HG02973 (cell line): ENCODE measurements around the gene CYSTM1.

Experiments
- ATAC-seq: cut with Tn5 transposase; IDR thresholded peaks from one replicate; pipeline ENCODE4 v1.9.1; 2021; ENCODE audit warnings: moderate library complexity; ENCODE audit not compliant: unreplicated experiment

CYSTM1 gene

DNA sequence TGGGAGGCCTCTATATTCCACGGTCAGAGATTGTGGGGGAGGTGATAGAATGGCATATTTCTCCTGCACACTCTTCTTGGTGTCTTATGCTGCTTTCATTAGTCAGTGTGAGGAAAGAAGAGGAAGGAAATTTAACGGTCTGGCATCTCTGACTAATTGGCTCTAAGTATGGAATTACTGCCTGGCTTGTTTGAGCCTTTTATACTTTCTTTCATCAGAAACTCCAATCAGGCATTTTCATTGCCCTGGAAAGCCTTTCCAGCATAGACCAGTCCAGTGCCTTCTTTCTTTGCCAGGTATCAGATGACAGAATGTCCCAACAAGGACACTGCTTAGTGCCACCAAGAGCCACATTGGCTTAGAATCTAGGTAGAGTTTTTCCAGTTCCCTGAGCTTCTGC lies 30.2 kb downstream of the CYSTM1 start:
- ATAC-seq: no peak

DNA sequence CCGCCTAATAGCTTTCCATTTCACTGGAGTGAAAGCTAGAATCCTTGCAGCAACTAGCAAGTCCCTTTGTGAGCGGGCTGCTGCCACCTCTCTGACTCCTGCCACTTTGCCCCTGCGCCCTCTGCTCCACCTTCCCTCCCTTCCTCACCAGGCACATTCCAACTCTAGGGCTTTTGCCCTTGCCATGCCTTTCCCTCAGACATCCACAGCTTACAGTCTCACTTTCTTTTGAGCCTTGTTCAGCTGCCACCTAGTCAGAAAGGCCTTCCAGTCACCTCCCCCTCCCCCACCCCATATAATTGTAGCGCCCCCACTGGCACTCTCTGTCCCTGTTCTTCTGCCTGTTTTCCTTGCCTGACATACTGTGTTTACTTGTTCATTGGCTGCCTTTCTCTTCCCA lies 31.0 kb downstream of the CYSTM1 start:
- ATAC-seq: no peak

DNA sequence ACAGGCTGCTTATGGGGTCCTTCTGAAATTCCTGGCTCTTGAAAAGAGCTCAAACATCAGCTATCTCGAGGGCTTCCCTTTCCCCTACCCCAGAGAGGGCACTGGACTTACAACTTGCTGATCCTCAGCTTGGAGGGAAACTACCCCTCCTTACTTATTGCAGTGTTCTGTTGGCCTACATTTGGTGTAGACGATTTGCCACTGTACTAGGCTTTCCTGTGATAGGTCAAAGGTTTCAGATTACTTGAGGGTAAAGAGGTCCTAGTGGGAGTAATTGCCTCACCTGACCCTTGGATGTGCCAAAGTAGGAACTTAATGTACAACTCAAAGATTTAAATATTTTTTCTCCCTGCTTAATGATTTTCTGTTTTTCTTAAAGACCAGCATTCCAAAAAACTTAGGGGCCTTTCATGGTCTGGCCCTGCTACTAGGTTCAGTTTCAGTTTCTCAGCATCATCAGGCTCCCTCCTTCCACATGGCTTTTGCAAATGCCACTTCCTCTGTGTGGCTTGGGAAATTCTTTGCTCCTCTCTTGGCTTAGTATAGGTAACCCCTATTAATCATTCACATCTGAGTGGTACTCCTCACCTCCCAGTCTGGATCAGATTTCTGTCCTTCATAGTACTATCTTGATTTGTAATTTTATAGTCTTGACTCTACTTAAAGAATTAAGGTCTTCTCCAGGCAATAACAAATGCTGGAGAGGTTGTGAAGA lies 32.4 kb downstream of the CYSTM1 start:
- peak; percentile 86 for ATAC-seq

- ATAC-seq: no peak
Observed at GRCh38 chr5:140208065-140208464, 33.1 kb downstream of the CYSTM1 start.

- ATAC-seq: peak; percentile 93
Observed at GRCh38 chr5:140213370-140213983, 38.5 kb downstream of the CYSTM1 start.

- ATAC-seq: no peak
Observed at GRCh38 chr5:140214831-140215230, 39.8 kb downstream of the CYSTM1 start.

- no peak for ATAC-seq
Observed at GRCh38 chr5:140215276-140215675, 40.3 kb downstream of the CYSTM1 start.

GRCh38 chr5:140216478-140217074 lies 41.6 kb downstream of the CYSTM1 start:
- no peak for ATAC-seq

DNA sequence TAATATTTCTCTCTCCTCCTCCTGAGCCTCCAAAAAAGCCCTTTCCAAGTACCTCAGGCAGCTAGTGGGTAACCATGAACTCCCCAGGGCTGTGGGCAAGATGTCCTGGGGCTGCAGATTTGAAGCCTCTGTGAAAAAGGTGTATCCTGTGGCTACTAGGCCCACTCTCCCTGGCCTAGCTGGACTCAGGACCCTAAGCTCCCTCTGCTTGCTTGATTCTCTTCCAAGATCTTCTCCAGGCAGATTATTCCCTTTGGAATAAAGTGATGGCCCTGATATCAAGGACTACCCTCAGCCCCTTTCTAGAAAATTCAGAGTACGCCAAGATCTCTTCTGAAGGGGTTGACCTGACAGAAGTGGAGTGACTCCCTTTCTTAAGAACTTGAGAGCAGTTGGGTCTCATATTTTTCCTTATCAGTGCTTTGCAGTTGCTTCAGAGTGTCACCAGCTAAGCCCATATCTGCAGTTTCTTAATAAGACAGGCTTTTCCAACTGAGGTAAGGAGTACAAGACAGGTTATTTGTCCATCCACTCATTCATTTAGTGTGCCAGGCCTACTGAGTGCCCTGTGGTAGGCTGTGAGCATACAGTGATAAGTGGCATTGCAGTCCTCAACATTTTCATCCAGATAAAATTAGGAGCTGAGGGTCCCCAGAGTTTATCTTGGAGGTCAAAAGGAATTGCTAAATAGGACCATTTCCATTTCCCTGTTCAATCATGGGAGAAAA lies 42.5 kb downstream of the CYSTM1 start:
- no peak for ATAC-seq

DNA sequence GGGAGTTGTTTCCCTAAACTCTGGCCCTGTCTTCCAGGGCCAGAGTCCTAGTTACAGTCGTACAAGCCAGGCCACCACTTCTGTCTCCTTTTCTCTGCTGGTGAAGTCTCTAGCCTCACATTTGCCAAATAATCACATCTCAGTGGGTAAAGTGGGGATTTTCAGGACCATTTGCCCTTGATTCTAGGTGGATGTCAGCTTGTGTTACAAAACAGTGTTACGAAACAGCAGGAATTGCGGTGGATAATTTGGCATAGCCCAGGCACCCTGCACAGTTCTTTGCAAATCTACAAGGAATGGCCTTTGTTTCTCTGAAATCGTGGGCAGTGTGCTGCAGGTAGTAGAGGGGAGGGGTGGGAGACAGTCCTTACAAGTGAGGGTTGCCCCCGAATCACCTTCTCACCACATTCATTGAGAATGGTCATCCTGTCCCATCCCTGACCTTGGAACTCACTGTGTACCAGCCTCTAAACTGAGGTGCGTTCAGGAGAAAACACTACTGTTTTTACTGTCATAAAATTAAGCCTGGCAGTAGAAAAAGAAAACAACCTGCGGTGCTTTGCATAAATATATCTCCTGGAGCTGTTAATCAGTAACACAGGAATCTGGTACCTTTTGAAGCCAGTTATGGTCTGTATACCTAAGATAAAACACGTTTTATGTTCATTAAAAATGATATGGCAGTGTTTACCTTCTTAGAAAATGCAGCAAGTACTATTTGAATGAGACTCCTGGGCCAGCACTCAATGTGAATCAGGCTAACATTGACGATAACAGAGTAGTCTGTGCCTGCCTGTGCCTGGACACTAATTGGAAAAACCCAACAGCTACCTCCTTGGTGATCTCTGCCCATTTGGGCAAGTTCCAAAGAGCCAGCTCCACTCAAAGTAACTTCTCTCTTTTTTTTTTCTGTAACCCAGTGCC lies 44.3 kb downstream of the CYSTM1 start:
- peak; percentile 12 for ATAC-seq

GRCh38 chr5:140220032-140220697 lies 45.2 kb downstream of the CYSTM1 start:
- peak; percentile 58 for ATAC-seq

DNA sequence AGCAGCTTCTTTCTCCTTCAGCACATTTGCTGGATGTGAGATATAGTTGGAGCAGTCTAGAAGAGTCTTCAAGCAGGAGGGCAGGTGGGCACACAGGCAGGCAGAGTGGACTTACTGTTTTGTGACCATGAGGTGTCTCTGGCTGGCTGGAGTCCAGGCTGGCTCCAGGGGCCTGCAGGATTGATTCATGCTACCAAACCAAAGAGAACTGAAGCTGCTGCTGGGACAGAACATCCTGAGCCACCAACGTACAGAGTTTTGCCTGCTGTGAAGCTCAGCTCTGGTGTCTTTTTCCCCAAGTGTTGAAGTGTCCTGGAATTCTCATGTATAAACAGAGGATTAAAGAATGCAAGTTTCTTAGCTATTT lies 45.7 kb downstream of the CYSTM1 start:
- no peak for ATAC-seq

GRCh38 chr5:140221697-140222223 lies 46.8 kb downstream of the CYSTM1 start:
- ATAC-seq: no peak

DNA sequence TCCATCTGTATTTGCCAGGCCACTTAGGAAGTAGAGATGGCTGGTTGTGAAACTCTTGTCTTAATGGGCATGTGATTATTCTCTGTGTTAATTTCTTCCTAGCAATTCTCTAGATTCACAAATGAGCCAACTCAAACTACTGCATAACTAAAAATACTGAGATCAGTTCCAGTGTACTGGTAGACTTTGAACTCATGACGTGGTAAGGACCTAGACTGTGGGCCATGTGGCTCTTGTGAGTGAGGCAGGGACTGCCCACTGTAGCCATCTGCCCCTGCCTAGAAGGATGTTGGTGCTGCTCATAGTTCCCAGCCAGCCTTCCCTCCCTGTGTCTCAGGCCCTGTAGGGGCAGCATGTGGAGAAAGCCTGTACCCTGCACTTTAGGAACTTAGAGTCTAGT lies 47.4 kb downstream of the CYSTM1 start:
- ATAC-seq: no peak

DNA sequence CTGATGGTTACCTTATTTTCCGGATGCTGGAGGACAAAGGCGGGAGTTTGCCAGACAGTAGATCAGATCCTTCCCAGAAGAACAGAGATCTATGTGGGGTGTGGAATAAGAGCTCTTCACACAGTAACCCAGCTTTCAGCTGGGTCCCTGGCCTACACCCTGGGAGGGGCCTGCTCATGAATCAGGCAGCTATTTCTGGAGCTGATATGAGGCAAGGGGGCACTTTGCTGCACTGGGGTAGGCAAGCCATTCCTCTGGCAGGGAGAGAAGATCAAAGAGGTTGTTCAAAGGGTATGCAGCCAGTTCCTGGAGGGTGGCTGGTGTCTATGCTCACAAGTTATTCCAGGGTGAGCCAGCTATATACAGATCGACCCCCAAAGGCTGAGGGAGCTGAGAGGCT lies 48.6 kb downstream of the CYSTM1 start:
- no peak for ATAC-seq

GRCh38 chr5:140224658-140225057 lies 49.7 kb downstream of the CYSTM1 start:
- ATAC-seq: no peak

DNA sequence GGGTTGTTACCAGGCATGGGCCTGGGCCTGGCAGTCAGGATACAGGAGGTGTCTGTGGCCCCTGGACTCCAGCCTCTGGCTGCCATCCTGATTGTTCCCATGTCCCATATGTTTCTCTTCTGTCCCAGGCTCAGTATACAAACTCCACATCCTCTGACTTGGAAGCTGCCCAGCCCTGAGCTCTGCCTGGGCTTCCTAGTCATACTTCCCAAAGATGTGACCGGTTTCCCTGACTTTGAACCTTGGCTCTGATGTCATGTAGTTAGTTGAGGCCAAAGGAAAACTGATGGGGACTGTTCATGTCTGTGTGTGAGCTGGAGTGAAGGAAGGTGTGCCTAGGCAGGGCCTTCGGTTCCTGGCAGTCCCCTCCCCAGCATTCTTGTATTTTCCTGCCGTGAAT lies 50.4 kb downstream of the CYSTM1 start:
- ATAC-seq: no peak

DNA sequence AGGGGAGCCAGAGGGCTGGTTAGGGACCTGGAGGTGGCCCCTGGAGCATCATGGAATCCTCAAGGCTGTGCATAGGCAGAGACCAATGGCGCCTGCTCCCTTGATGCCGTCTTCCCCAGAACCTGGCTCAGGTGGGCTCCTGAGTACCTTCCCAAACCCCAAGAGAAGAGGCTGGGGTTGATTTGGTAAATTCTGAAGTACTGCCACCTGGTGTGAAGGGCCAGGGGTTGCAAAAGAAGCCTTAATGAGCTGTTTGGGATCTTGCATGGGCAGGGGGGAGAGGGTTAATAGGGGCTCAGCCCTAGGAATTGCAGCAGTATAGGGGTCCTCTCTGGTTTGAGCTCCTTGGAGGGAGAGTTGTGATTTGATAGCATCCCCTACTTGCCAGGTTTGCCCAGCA lies 52.1 kb downstream of the CYSTM1 start:
- no peak for ATAC-seq

DNA sequence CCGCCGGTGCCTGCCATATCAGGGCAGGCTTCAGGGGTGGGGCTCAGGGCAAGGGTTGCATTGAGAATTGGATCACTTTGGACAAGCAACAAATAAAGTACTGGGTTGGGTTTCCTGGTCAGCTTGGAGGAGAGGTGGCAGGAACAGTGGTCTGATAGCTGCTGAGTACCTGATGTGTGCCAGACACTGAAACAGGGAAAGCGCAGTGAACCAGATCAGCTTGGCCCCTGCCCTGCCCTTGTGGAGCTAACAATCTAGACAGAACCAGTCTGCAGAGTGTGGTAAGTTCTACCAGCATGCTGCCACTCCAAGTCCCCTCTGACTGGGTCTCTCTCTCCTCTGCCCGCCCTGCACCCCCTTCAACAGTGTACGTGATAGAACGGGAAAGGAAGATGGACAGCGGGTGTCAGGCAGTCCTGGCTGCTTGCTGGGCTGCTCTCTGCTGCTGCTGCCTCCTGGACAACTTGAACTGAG lies 53.4 kb downstream of the CYSTM1 start:
- ATAC-seq: no peak

- no peak for ATAC-seq
Observed at GRCh38 chr5:140230373-140230772, 55.4 kb downstream of the CYSTM1 start.
